HFF-Myc (cell line): ENCODE data around the gene WBP2.

Experiments used
- DNase-seq: peaks from one replicate; pipeline ENCODE4 v3.0.0-alpha.2; 2011; ENCODE audit warnings: low read depth; ENCODE audit errors: extremely low read depth
- H3K4me3 ChIP-seq: replicated peaks from 2 replicates; pipeline ENCODE4 v1.5.1; 2011; ENCODE audit warnings: low read depth, mild to moderate bottlenecking, control low read depth, low read length
- CTCF ChIP-seq: IDR thresholded peaks from 2 replicates; pipeline ENCODE4 v1.5.1; 2012; ENCODE audit warnings: mild to moderate bottlenecking, low read depth, low read length, control low read depth; ENCODE audit errors: missing control alignments

The WBP2 gene

GRCh38 chr17:75898791-75899190, 43.7 kb upstream of the WBP2 start:
- no peak for DNase-seq
- H3K4me3 ChIP-seq = no peak overlapping the region
- no peak for TF ChIP-seq CTCF

DNA sequence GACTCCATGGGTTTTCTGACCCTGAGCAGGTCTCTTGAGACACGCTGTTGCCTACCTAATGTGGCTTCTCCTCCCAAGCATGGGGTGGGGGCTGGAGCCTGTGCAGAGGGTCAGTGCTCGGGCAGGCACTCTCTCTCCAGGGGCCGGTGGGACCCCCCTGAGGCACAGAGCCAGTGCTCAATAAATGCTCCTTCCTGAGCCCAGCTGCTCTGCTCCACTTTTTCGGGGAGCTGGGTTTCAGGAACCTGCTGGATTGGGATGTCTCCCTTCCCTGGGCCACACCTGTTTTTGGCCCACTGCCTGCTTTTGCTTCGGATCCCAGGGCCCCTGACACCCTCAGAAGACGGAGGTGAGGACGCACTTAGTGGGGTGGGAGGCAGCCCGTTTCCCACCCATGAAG, 42.9 kb upstream of the WBP2 start:
- no peak for DNase-seq
- no peak for TF ChIP-seq CTCF
- no peak overlapping the region for H3K4me3 ChIP-seq

GRCh38 chr17:75897160-75898019, 42.3 kb upstream of the WBP2 start:
- H3K4me3 ChIP-seq = peak overlapping the region; percentile 74
- TF ChIP-seq CTCF = no peak
- no peak for DNase-seq

DNA sequence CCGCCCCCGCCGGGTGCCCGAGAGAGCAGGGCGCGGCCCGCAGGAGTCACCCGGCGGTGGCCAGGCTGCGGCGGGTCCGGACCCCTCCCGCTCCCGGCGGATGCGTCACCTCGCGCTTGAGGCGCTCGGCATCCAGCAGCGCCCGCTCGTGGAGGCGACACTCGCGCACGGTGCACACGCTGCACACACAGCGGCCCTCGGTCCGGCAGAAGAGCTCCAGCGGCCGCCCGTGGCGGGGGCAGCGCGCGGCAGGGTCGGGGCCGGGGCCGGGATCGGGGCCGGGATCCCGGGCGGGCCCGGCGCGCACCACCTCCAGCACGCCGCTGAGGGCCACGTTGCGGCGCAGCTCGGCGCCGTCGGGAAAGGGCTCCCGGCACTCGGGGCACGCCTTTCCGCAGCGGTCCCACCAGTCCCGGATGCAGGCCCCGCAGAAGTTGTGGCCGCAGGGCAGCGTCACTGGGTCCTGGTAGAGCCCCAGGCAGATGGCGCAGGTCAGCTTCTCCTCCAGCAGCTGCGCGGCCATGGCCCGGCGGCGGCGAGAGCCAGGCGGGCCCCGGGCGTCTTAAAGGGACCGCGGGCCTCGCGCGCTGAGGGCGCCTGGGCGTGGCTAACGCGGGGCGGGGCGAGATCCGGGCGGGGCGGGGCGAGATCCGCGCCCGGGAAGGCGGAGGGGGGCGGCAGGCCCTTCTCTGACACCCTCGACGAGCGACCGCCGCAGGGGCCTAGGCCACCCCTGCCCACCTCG, 41.5 kb upstream of the WBP2 start, which contains the start of gene TRIM65:
TSS of gene TRIM65 (minus strand) at position 537 of the 745 bp plus-strand sequence. CDS start at position 523, 14 bp downstream.
- no peak for TF ChIP-seq CTCF
- peak within 1 kb of the TSS; percentile 74 for H3K4me3 ChIP-seq
- no peak for DNase-seq

GRCh38 chr17:75895370-75896155, 40.4 kb upstream of the WBP2 start:
- TF ChIP-seq CTCF = peak; percentile 55
- H3K4me3 ChIP-seq = peak overlapping the region; percentile 74
- DNase-seq = no peak

GRCh38 chr17:75894049-75894733, 39.1 kb upstream of the WBP2 start:
- no peak for TF ChIP-seq CTCF
- peak overlapping the region; percentile 74 for H3K4me3 ChIP-seq
- DNase-seq = no peak
